ENCODE measurements around the gene DUSP10.

DUSP10 gene

GRCh38 chr1:221698579-221699349 lies 43.1 kb downstream of the DUSP10 start:
- H3K27ac ChIP-seq = no peak overlapping the region
- no peak for TF ChIP-seq CTCF (IDR thresholded peaks at IDR 0.05)
- no peak for TF ChIP-seq ZFX (IDR thresholded peaks at IDR 0.05; ENCODE audit: borderline replicate concordance)

GRCh38 chr1:221697923-221698425 lies 43.9 kb downstream of the DUSP10 start:
- TF ChIP-seq ZFX (IDR thresholded peaks at IDR 0.05; ENCODE audit: borderline replicate concordance) = no peak
- TF ChIP-seq CTCF (IDR thresholded peaks at IDR 0.05) = no peak
- no peak overlapping the region for H3K27ac ChIP-seq

GRCh38 chr1:221696718-221697461 lies 45.0 kb downstream of the DUSP10 start:
- TF ChIP-seq CTCF (IDR thresholded peaks at IDR 0.05) (no peak), ZFX (IDR thresholded peaks at IDR 0.05; ENCODE audit: borderline replicate concordance) (no peak)
- no peak overlapping the region for H3K27ac ChIP-seq

- no peak overlapping the region for H3K27ac ChIP-seq
- TF ChIP-seq ZFX (IDR thresholded peaks at IDR 0.05; ENCODE audit: borderline replicate concordance) = no peak
- TF ChIP-seq CTCF (IDR thresholded peaks at IDR 0.05) = no peak
Observed at GRCh38 chr1:221696027-221696426, 45.9 kb downstream of the DUSP10 start.

- no peak for TF ChIP-seq CTCF (IDR thresholded peaks at IDR 0.05)
- no peak for TF ChIP-seq ZFX (IDR thresholded peaks at IDR 0.05; ENCODE audit: borderline replicate concordance)
- no peak overlapping the region for H3K27ac ChIP-seq
Observed at GRCh38 chr1:221695301-221695700, 46.6 kb downstream of the DUSP10 start.

- H3K27ac ChIP-seq = no peak overlapping the region
- TF ChIP-seq ZFX (IDR thresholded peaks at IDR 0.05; ENCODE audit: borderline replicate concordance) = no peak
- TF ChIP-seq CTCF (IDR thresholded peaks at IDR 0.05) = no peak
Observed at GRCh38 chr1:221694109-221694508, 47.8 kb downstream of the DUSP10 start.

- no peak overlapping the region for H3K27ac ChIP-seq
- no peak for TF ChIP-seq ZFX (IDR thresholded peaks at IDR 0.05; ENCODE audit: borderline replicate concordance)
- peak; percentile 50 for TF ChIP-seq CTCF (IDR thresholded peaks at IDR 0.05)
Observed at GRCh38 chr1:221693087-221693486, 48.8 kb downstream of the DUSP10 start.
